GM12872 (cell line): ENCODE measurements around the gene PLXNB3.

Experiments
- CTCF ChIP-seq: IDR thresholded peaks from 3 replicates; pipeline ENCODE4 v1.5.1; 2011; ENCODE audit warnings: low read depth, mild to moderate bottlenecking, low read length, moderate library complexity; ENCODE audit not compliant: insufficient read depth

PLXNB3 gene

GRCh38 chrX:153774576-153775292 lies 10.7 kb downstream of the PLXNB3 start:
- TF ChIP-seq CTCF: no peak

- TF ChIP-seq CTCF: no peak
Measured at GRCh38 chrX:153775293-153776119, 11.5 kb downstream of the PLXNB3 start.

- TF ChIP-seq CTCF: no peak
Measured at GRCh38 chrX:153776120-153776599, 12.1 kb downstream of the PLXNB3 start.

GRCh38 chrX:153776611-153777045 lies 12.6 kb downstream of the PLXNB3 start:
- no peak for TF ChIP-seq CTCF

GRCh38 chrX:153777261-153778090 lies 13.4 kb downstream of the PLXNB3 start:
- TF ChIP-seq CTCF: no peak

- no peak for TF ChIP-seq CTCF
Measured at GRCh38 chrX:153778181-153778580, 14.1 kb downstream of the PLXNB3 start.

GRCh38 chrX:153778684-153779101 lies 14.6 kb downstream of the PLXNB3 start:
- no peak for TF ChIP-seq CTCF
